ENCODE measurements around the gene CEBPZOS. TPM values are rescaled to one million over a fixed set of nuclear protein-coding genes. Genes with fewer than 3 reads are reported as not detected.

The CEBPZOS gene
- total and polyA plus RNA-seq, 10 of the 15 experiments (the other 5 are each of a cell fraction or from before 2014, with no cell fraction given) = 22.9 to 50.8 (median 39.1) TPM

- TF ChIP-seq JUND (IDR thresholded peaks at IDR 0.05; ENCODE audit: low read depth, low read length) (no peak), ETV6 (conservative IDR thresholded peaks at IDR 0.05 in 1 of 2, IDR thresholded peaks at IDR 0.05 in 1 of 2; ENCODE audit: borderline replicate concordance in 1 of 2, low read depth in 1 of 2) (peak in 1 of 2 experiments; percentile 63; a peak in 1 of 4 replicates), YBX1 (IDR thresholded peaks at IDR 0.05) (no peak), ELK1 (IDR thresholded peaks at IDR 0.05; ENCODE audit: low read depth, low read length) (peak; percentile 10; the same call in 1 of the 2 replicates), EED (IDR thresholded peaks at IDR 0.05; ENCODE audit: low read depth) (no peak; the same call in 1 of the 2 replicates), MTA3 (IDR thresholded peaks at IDR 0.05; ENCODE audit: borderline replicate concordance, low read length) (no peak), SMAD5 (IDR thresholded peaks at IDR 0.05; ENCODE audit: low read depth) (peak; percentile 96), IRF5 (IDR thresholded peaks at IDR 0.05; ENCODE audit: borderline replicate concordance) (no peak), EP300 (IDR thresholded peaks at IDR 0.05; ENCODE audit: borderline replicate concordance in 1 of 2, control insufficient read depth in 1 of 2, low read depth in 2 of 2, low read length in 2 of 2) (no peak), CEBPB (IDR thresholded peaks at IDR 0.05; ENCODE audit: borderline replicate concordance in 1 of 2, low read depth in 2 of 2, low read length in 2 of 2) (no peak), PML (IDR thresholded peaks at IDR 0.05; ENCODE audit: low read length) (peak; percentile 98), TCF12 (IDR thresholded peaks at IDR 0.05; ENCODE audit: low read depth, low read length) (peak; percentile 42; the same call in 1 of the 2 replicates), MLLT1 (IDR thresholded peaks at IDR 0.05) (peak; percentile 76), SUZ12 (IDR thresholded peaks at IDR 0.05; ENCODE audit: unreplicated experiment) (no peak), GABPA (IDR thresholded peaks at IDR 0.05; ENCODE audit: low read depth) (peak; percentile 94), GATAD2B (conservative IDR thresholded peaks at IDR 0.05; ENCODE audit: low read depth) (no peak; the same call in none of the 2 replicates), CBX3 (IDR thresholded peaks at IDR 0.05; ENCODE audit: borderline replicate concordance, low read depth) (no peak), NRF1 (conservative IDR thresholded peaks at IDR 0.05; ENCODE audit: low read depth, low read length) (no peak), NR2F1 (conservative IDR thresholded peaks at IDR 0.05) (peak; percentile 95), ZBED1 (IDR thresholded peaks at IDR 0.05; ENCODE audit: borderline replicate concordance) (no peak), POU2F2 (IDR thresholded peaks at IDR 0.05; ENCODE audit: borderline replicate concordance, low read depth, low read length) (peak; percentile 82; the same call in 2 of the 3 replicates), POLR2A (IDR thresholded peaks at IDR 0.05; ENCODE audit: low read depth, low read length) (peak; percentile 94), NFXL1 (IDR thresholded peaks at IDR 0.05; ENCODE audit: borderline replicate concordance) (no peak), CREM (IDR thresholded peaks at IDR 0.05; ENCODE audit: low read depth) (peak; percentile 91), ZNF384 (IDR thresholded peaks at IDR 0.05; ENCODE audit: borderline replicate concordance, low read depth, low read length) (no peak), RB1 (IDR thresholded peaks at IDR 0.05; ENCODE audit: borderline replicate concordance) (0 out of 2 replicates have a peak, but pooled peaks have one; percentile 72), SMARCA5 (IDR thresholded peaks at IDR 0.05) (peak; percentile 82; the same call in 1 of the 2 replicates), HCFC1 (IDR thresholded peaks at IDR 0.05; ENCODE audit: low read length) (peak; percentile 59), DPF2 (IDR thresholded peaks at IDR 0.05) (peak; percentile 55; the same call in 1 of the 2 replicates)
These were observed 35.2 kb downstream of the CEBPZOS start, which contains the start of the genes CEBPZ and NDUFAF7 (continued) for GRCh38 chr2:37231241-37232130.
